Neuronal stem cell (in vitro differentiated cells): ENCODE data around the gene N4BP3.

Source experiments
- DNase-seq: peaks from one replicate; pipeline ENCODE4 v3.0.0-alpha.2; 2013; ENCODE audit warnings: low spot score
- H2AFZ ChIP-seq: one replicate; pipeline ENCODE4 v1.6.1; 2013; ENCODE audit warnings: mild to moderate bottlenecking, low read length, inconsistent platforms
- H2AK5ac ChIP-seq: 2 replicates; pipeline ENCODE4 v1.6.1; 2013; ENCODE audit warnings: low read depth, mild to moderate bottlenecking, inconsistent platforms, low read length, moderate library complexity, mixed read lengths
- H2BK120ac ChIP-seq: 2 replicates; pipeline ENCODE4 v1.6.1; 2013; ENCODE audit warnings: low read depth, mild to moderate bottlenecking, inconsistent platforms, low read length, moderate library complexity, mixed read lengths
- H2BK12ac ChIP-seq: one replicate; pipeline ENCODE4 v1.6.1; 2013; ENCODE audit warnings: low read length, inconsistent platforms
- H2BK15ac ChIP-seq: 2 replicates; pipeline ENCODE4 v1.6.1; 2013; ENCODE audit warnings: mild to moderate bottlenecking, low read length, inconsistent platforms, mixed read lengths
- H2BK5ac ChIP-seq: one replicate; pipeline ENCODE4 v1.6.1; 2013; ENCODE audit warnings: inconsistent platforms, mild to moderate bottlenecking, low read length, moderate library complexity
- H3K14ac ChIP-seq: one replicate; pipeline ENCODE4 v1.6.1; 2013; ENCODE audit warnings: low read length, inconsistent platforms
- H3K18ac ChIP-seq: 2 replicates; pipeline ENCODE4 v1.6.1; 2013; ENCODE audit warnings: low read length, inconsistent platforms
- H3K23ac ChIP-seq: 2 replicates; pipeline ENCODE4 v1.6.1; 2013; ENCODE audit warnings: low read depth, mild to moderate bottlenecking, mixed read lengths, low read length, inconsistent platforms; ENCODE audit not compliant: poor library complexity
- H3K27ac ChIP-seq: replicated peaks from 3 replicates; pipeline ENCODE4 v1.5.1; 2013; ENCODE audit warnings: low read length, inconsistent platforms
- H3K27me3 ChIP-seq, 3 experiments: 2 replicates each; pipeline ENCODE4 v1.6.1; 2013; ENCODE audit warnings: low read length in 3 of 3, mild to moderate bottlenecking in 2 of 3, inconsistent platforms in 1 of 3, low read depth in 1 of 3, mixed read lengths in 1 of 3, moderate library complexity in 1 of 3; ENCODE audit not compliant: control insufficient read depth in 3 of 3, insufficient read depth in 3 of 3
- H3K36me3 ChIP-seq, 2 donors: replicated peaks in 1 of 2; 2 replicates each; pipeline ENCODE4 v1.6.1; 2013; ENCODE audit warnings: low read length in 2 of 2; ENCODE audit not compliant: control insufficient read depth in 2 of 2, insufficient read depth in 2 of 2
- H3K4ac ChIP-seq: 2 replicates; pipeline ENCODE4 v1.6.1; 2013; ENCODE audit warnings: inconsistent platforms, mild to moderate bottlenecking, low read length, moderate library complexity
- H3K4me1 ChIP-seq, 2 donors: 1 replicate in 1 of 2; 2 replicates in 1 of 2; pipeline ENCODE4 v1.6.1; 2013; ENCODE audit warnings: low read length in 2 of 2, low read depth in 1 of 2; ENCODE audit not compliant: control insufficient read depth in 2 of 2, insufficient read depth in 1 of 2
- H3K4me2 ChIP-seq: one replicate; pipeline ENCODE4 v1.6.1; 2013; ENCODE audit warnings: mild to moderate bottlenecking, low read length, inconsistent platforms; ENCODE audit not compliant: insufficient read depth, poor library complexity, severe bottlenecking
- H3K4me3 ChIP-seq, 2 donors: 2 replicates each; pipeline ENCODE4 v1.5.1; 2013; ENCODE audit warnings: low read length in 2 of 2, mild to moderate bottlenecking in 2 of 2, inconsistent platforms in 1 of 2, moderate library complexity in 1 of 2
- H3K79me1 ChIP-seq: one replicate; pipeline ENCODE4 v1.6.1; 2013; ENCODE audit warnings: low read depth, mild to moderate bottlenecking, inconsistent platforms, low read length, moderate library complexity
- H3K9ac ChIP-seq: one replicate; pipeline ENCODE4 v1.6.1; 2013; ENCODE audit warnings: mild to moderate bottlenecking, low read depth, low read length, inconsistent platforms; ENCODE audit not compliant: poor library complexity
- H3K9me3 ChIP-seq, 2 donors: replicated peaks in 1 of 2; 2 replicates each; pipeline versions ENCODE3 to v1.6.1; 2013; ENCODE audit warnings: low read length in 2 of 2, mild to moderate bottlenecking in 2 of 2, inconsistent platforms in 1 of 2, low read depth in 1 of 2, mixed read lengths in 1 of 2, moderate library complexity in 1 of 2; ENCODE audit not compliant: control insufficient read depth in 2 of 2, insufficient read depth in 1 of 2
- H4K8ac ChIP-seq: one replicate; pipeline ENCODE4 v1.6.1; 2013; ENCODE audit warnings: low read depth, mild to moderate bottlenecking, inconsistent platforms, low read length, moderate library complexity
- H4K91ac ChIP-seq: one replicate; pipeline ENCODE4 v1.6.1; 2013; ENCODE audit warnings: low read length, low read depth, mild to moderate bottlenecking, inconsistent platforms; ENCODE audit not compliant: poor library complexity
- WGBS, 2 donors: extraction: QIAGEN DNeasy Blood & Tissue Kit; methylation state at CpG; one replicate each; pipeline ENCODE4 v1.1.7; 2013; ENCODE audit warnings: missing lambda C conversion rate in 2 of 2, mixed read lengths in 1 of 2; ENCODE audit not compliant: insufficient read length in 2 of 2, insufficient replicate concordance in 1 of 2; ENCODE audit errors: extremely low coverage in 2 of 2; 5-methylcytosine and 5-hydroxymethylcytosine counted together

N4BP3 gene

DNA sequence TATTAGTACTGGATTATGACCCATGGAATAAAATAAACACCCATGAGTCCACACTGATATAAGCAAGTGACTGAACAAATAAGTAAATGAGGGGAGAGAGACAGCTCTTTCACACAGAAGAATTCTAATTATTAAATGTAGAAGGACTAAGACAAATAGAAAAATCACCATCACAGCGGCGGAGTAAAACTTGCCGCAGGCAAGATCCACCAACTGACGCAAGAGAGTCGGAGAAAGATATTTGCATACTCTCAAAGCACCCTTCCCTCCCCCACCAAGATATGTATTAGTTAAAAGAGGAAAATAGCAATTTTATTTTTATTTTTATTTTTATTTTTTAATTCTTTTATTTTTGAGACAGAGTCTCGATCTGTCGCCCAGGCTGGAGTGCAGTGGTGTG is 14.6 kb upstream of the N4BP3 start:
- Histone ChIP-seq H2BK5ac (no peak overlapping the region), H3K14ac (no peak overlapping the region)
- WGBS, 2 donors: no CpG with 5 or more reads among the region's 7 CpGs

DNA sequence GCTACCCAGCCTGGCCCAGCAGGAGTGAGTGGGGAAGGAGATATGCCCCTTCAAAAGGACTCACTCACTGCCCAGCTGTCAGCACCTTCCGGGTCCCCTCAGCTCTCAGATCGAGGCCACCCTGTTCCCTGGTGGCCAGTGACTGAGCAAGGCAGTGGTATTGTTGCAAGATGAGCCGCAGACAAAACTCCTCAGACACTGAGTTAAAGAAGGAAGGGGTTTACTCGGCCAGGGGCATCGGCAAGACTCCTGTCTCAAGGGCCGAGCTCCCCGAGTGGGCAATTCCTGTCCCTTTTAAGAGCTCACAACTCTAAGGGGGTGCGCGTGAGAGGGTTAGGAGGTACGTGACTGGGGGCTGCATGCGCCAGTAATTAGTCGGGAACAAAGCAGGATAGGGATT is 9.7 kb upstream of the N4BP3 start:
- no peaks in the 10 kb centered on the region for H3K79me1 ChIP-seq
- no peak overlapping the region for H3K4me2 ChIP-seq
- peaks cover 5% of the 10 kb centered on the region in 2 donors for H3K4me1 ChIP-seq
- no peak overlapping the region for H3K14ac ChIP-seq
- no peak overlapping the region for H4K91ac ChIP-seq
- no peak overlapping the region for H2BK5ac ChIP-seq
- no peaks in the 10 kb centered on the region for H3K36me3 ChIP-seq
- no peak overlapping the region for H2AFZ ChIP-seq
- no peak overlapping the region for H3K23ac ChIP-seq
- H3K18ac ChIP-seq: no peak overlapping the region
- H2BK15ac ChIP-seq: no peak overlapping the region
- no peak overlapping the region for H3K27ac ChIP-seq
- H2BK12ac ChIP-seq: no peak overlapping the region
- peak overlapping the region; percentile 13 for H2AK5ac ChIP-seq
- no peak for DNase-seq
- H3K9ac ChIP-seq: no peak overlapping the region
- H2BK120ac ChIP-seq: no peak overlapping the region
- no peak overlapping the region for H4K8ac ChIP-seq
- H3K4ac ChIP-seq: no peak overlapping the region
- H3K9me3 ChIP-seq: no peaks in the 10 kb centered on the region
- no CpG with 5 or more reads among the region's 12 CpGs for whole genome bisulfite sequencing, 2 donors
- no peak overlapping the region for H3K4me3 ChIP-seq
- no peaks in the 10 kb centered on the region for H3K27me3 ChIP-seq

More for the DNA sequence above, 14.6 kb upstream of the N4BP3 start:
- no peak overlapping the region for H3K27ac ChIP-seq
- no peak overlapping the region for H2AK5ac ChIP-seq
- H3K27me3 ChIP-seq: no peaks in the 10 kb centered on the region
- no peak overlapping the region for H2AFZ ChIP-seq
- H3K9me3 ChIP-seq: peaks cover 0 to 2% of the 10 kb centered on the region in 2 donors
- H3K4me1 ChIP-seq: no peaks in the 10 kb centered on the region
- no peak overlapping the region for H4K8ac ChIP-seq
- H3K79me1 ChIP-seq: no peaks in the 10 kb centered on the region
- no peak overlapping the region for H3K4ac ChIP-seq
- no peak overlapping the region for H3K4me3 ChIP-seq
- no peak overlapping the region for H2BK12ac ChIP-seq
- no peak overlapping the region for H2BK120ac ChIP-seq
- no peak overlapping the region for H3K23ac ChIP-seq
- DNase-seq: no peak
- H2BK15ac ChIP-seq: no peak overlapping the region
- no peak overlapping the region for H3K18ac ChIP-seq
- H3K4me2 ChIP-seq: no peak overlapping the region
- no peak overlapping the region for H3K9ac ChIP-seq
- H4K91ac ChIP-seq: no peak overlapping the region
- no peaks in the 10 kb centered on the region for H3K36me3 ChIP-seq

GRCh38 chr5:178104492-178104891 is 8.8 kb upstream of the N4BP3 start:
- no peak overlapping the region for H4K91ac ChIP-seq

GRCh38 chr5:178106086-178106485 is 7.2 kb upstream of the N4BP3 start:
- H3K23ac ChIP-seq: no peak overlapping the region
- H3K9me3 ChIP-seq: no peaks in the 10 kb centered on the region
- no peak overlapping the region for H2AFZ ChIP-seq
- no peak overlapping the region for H2BK5ac ChIP-seq
- no peak overlapping the region for H2BK15ac ChIP-seq
- H4K8ac ChIP-seq: no peak overlapping the region
- H3K36me3 ChIP-seq: no peaks in the 10 kb centered on the region
- no peak overlapping the region for H4K91ac ChIP-seq
- H3K79me1 ChIP-seq: no peaks in the 10 kb centered on the region
- no peak overlapping the region for H3K4ac ChIP-seq
- no peak for DNase-seq
- no peak overlapping the region for H2AK5ac ChIP-seq
- H3K4me3 ChIP-seq: no peak overlapping the region
- H3K14ac ChIP-seq: no peak overlapping the region
- H3K18ac ChIP-seq: no peak overlapping the region
- H3K27me3 ChIP-seq: no peaks in the 10 kb centered on the region
- no peak overlapping the region for H3K27ac ChIP-seq
- WGBS, 2 donors: no CpG with 5 or more reads among the region's 4 CpGs
- no peak overlapping the region for H3K9ac ChIP-seq
- H2BK12ac ChIP-seq: no peak overlapping the region
- no peak overlapping the region for H3K4me2 ChIP-seq
- H2BK120ac ChIP-seq: no peak overlapping the region
- peaks cover 5% of the 10 kb centered on the region in 2 donors for H3K4me1 ChIP-seq

More at GRCh38 chr5:178104492-178104891, 8.8 kb upstream of the N4BP3 start:
- Histone ChIP-seq H3K36me3 (no peaks in the 10 kb centered on the region), H2AFZ (no peak overlapping the region), H2AK5ac (no peak overlapping the region), H3K14ac (no peak overlapping the region), H4K8ac (no peak overlapping the region), H3K4me1 (peaks cover 5% of the 10 kb centered on the region in 2 donors), H2BK12ac (no peak overlapping the region), H3K4me2 (no peak overlapping the region), H3K23ac (no peak overlapping the region), H2BK5ac (no peak overlapping the region), H2BK120ac (no peak overlapping the region), H2BK15ac (no peak overlapping the region), H3K27me3 (no peaks in the 10 kb centered on the region), H3K27ac (no peak overlapping the region), H3K79me1 (no peaks in the 10 kb centered on the region), H3K18ac (no peak overlapping the region), H3K4ac (no peak overlapping the region), H3K9ac (no peak overlapping the region), H3K4me3 (no peak overlapping the region), H3K9me3 (no peaks in the 10 kb centered on the region)
- no peak for DNase-seq
- no CpG with 5 or more reads among the region's 5 CpGs for WGBS, 2 donors
